Measurements from ENCODE around the gene SCD5.

DNA sequence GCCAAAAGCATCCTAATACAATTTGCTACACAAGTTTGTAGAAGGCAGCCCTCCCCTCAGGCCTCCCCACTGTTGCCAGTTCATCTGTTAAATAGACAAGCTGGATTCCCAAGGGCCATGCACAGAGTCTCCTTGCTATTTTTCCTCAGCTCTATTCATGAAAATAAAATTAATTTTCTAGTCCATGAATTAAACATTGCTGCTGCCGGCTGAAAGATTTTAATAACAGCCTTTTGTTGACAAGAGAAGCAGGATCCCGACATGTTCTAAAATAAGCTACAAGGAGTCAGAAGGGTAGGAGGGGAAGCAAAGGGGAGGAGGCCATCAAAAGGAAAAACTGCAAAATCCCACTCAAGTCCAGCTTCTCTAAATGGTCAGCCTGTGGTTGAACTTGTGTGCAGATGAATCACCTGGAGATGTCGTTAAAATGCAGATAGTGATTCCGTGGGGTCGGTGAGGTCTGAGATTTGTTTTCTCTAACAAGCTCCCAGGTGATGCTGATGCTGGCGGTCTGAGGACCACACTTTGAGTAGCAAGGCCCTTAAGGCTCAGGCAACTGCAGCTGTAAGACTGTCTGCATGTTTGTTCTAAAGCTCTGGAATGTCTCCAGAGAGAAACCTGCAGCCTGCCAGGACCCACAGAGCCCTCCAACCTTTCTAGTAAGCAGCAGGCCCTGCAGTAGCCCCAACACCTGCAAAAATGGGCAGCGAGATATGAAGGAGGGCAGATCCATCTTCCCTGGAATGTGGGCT lies 9.4 kb downstream of the SCD5 start:
- TF ChIP-seq HDGF (IDR thresholded peaks at IDR 0.05; ENCODE audit: borderline replicate concordance), result no peak
- no peak for TF ChIP-seq FOXM1 (IDR thresholded peaks at IDR 0.05; ENCODE audit: borderline replicate concordance)
- no peak for TF ChIP-seq FOXK2 (IDR thresholded peaks at IDR 0.05)
- no peak for TF ChIP-seq FOXA1 (IDR thresholded peaks at IDR 0.05)
- no peak for TF ChIP-seq NFRKB (IDR thresholded peaks at IDR 0.05)
- TF ChIP-seq SP1 (IDR thresholded peaks at IDR 0.05), result no peak
- TF ChIP-seq TARDBP (IDR thresholded peaks at IDR 0.05), result no peak
- no peak for TF ChIP-seq ZNF384 (IDR thresholded peaks at IDR 0.05)
- no peak for TF ChIP-seq SUZ12 (IDR thresholded peaks at IDR 0.05)
- no peak for TF ChIP-seq BHLHE40 (IDR thresholded peaks at IDR 0.05; ENCODE audit: borderline replicate concordance)
- TF ChIP-seq LEF1 (IDR thresholded peaks at IDR 0.05; ENCODE audit: borderline replicate concordance), result no peak
